HG03139 (cell line): ENCODE measurements around the gene ANXA2.
"Not testable (repeated sequence)": the region's sequence is repeated elsewhere in the genome, so short reads cannot be mapped to it uniquely, and the experiment has no call there.

ENCODE experiments used
- ATAC-seq: cut with Tn5 transposase; IDR thresholded peaks from one replicate; pipeline ENCODE4 v1.9.1; 2021; ENCODE audit not compliant: unreplicated experiment

Gene ANXA2

DNA sequence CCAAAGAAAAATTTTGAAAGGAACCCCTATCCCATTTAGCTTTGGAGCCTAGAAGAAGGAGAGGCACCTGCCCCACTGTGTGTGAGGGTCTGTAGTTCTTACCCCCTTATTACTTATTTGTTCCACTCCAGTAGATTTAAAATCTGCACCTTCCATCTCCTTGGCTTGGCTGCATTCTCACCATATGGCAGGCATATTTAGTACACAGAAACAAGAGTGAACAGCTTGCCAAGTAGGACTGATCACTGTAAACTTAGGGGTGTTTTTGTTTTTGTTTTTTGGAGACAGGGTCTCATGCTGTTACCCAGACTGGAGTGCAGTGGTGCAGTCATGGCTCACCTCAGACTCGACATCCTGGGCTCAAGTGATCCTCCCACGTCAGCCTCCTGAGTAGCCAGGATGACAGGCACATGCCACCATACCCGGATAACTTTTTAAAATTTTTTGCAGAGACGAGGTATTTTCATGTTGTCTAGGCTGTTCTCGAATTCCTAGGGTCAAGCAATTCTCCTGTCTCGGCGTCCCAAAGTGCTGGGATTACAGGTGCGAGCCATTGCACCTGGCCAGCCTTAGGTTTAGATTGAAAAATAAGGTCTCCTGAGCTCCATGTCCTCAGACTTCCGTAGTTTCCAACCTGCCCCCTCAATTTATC lies 14.1 kb upstream of the ANXA2 start:
- ATAC-seq: no peak

DNA sequence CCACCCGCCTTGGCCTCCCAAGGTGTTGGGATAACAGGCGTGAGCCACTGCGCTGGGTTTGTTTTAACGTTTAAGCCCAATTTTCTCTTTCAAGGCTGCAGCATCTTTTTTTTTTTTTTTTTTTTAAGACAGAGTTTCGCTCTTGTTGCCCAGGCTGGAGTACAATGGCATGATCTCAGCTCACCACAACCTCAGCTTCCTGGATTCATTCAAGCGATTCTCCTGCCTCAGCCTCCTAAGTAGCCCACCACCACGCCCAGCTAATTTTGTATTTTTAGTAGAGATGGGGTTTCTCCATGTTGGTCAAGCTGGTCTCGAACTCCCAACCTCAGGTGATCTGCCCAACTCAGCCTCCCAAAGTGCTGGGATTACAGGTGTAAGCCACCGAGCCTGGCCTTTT lies 12.6 kb upstream of the ANXA2 start:
- not testable (repeated sequence) for ATAC-seq

GRCh38 chr15:60408463-60408981 lies 10.7 kb upstream of the ANXA2 start:
- peak; percentile 80 for ATAC-seq

- ATAC-seq: no peak
Measured at GRCh38 chr15:60407415-60407805, 9.6 kb upstream of the ANXA2 start.

- no peak for ATAC-seq
Measured at GRCh38 chr15:60406513-60407414, 9.0 kb upstream of the ANXA2 start.

- no peak for ATAC-seq
Measured at GRCh38 chr15:60405399-60405798, 7.6 kb upstream of the ANXA2 start.

DNA sequence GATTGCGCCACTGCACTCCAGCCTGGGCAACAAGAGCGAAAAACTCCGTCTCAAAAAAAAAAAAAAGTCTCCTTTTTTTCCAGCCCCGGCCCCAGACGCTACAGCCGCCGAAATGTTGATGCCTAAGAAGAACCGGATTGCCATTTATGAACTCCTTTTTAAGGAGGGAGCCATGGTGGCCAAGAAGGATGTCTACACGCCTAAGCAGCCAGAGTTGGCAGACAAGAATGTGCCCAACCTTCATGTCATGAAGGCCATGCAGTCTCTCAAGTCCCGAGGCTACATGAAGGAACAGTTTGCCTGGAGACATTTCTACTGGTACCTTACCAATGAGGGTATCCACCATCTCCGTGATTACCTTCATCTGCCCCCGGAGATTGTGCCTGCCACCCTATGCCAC lies 6.6 kb upstream of the ANXA2 start:
- ATAC-seq: not testable (repeated sequence)

DNA sequence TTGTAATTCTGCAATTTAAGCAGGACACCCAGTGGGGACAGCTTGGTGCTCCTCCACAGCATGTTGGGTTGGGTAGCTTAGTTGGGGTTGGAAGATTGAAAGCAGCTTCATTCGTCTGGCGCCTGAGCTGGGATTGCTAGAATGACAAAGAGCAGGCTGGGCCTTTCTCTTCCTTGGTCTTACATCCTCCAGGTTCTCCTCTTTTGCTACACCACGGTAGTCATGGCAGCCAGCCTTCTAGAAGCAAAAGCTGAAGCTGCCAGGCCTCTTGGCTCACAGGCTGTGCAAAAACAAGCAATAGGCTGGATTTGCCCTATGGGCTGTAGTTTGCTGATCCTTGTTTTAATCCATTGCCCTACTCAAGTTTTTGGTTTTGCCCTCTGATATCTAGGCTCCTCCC lies 3.2 kb upstream of the ANXA2 start:
- ATAC-seq: no peak

GRCh38 chr15:60399931-60400330 lies 2.1 kb upstream of the ANXA2 start:
- ATAC-seq: no peak

DNA sequence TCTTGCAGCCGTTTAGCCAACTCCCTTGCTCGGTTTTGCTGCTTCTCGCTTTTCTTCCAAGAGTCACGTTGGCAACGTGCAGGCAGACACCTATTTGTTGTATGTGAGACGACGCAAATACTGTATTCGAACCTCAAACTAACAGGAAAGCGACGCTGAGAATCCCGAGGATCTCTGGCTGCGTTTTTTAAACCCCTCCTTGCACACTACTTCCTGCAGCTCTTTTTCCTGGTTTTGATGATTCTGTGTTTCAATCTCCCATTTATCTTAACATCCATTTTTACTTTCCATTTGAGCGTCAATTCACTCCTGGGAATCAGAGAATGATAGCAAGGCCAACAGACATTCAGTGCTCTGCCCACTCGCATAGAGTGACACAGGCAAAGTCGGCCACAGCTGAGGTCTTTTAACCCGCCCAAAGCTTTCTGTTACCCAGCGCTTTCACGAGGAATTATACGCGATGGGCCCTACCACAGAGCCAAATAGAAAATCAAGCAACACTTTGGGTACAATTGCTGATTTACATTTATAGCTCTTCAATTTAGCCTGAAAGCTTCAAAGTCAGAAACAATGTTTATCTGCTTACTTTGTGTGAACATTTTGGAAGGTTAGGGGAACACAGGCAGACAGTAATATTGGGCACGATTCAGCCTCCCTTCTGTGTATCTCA lies 1.6 kb upstream of the ANXA2 start:
- no peak for ATAC-seq

DNA sequence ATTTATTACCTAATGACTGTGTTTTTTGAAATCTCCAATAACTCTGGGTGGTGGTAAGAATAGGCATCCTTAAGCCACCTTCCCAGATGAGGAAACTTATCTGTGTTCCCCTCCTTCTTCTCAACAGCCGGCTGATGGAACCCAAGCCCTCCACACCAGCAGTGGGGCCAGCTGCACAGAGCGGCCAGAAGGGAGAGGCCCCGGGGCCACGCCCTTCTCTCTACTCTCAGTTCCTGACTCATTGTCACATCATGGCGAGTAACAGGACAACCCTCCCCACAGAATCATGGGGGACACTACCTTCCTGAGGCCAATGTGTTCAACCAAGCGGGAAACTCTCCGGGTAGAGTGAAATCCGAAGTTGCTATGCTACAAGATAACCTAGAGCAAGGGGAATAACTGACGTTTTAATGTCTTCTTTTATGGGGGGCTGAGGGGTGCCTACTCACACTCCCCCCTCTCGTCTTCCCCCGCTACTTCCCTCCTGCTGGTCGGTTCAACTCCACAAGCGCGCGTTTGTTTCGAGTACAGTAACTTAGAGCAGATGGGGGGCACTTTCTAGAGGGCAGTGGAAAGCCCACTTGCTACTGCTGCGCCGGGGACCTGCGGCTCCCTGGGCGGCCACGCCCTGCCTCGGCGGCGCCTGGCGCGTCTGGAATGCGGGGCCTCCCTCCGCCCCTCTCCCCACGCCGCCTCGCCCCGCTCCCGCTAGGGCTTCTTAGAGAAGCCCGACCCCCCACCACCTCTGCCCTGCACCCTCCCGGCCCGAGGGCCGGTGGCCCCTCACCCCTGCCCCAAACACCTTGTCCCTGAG lies 621 bp downstream of the ANXA2 start:
- ATAC-seq: peak; percentile 55

GRCh38 chr15:60396560-60396957 lies 1.2 kb downstream of the ANXA2 start:
- ATAC-seq: no peak

GRCh38 chr15:60396100-60396499 lies 1.7 kb downstream of the ANXA2 start:
- ATAC-seq: no peak

GRCh38 chr15:60395276-60396011 lies 2.3 kb downstream of the ANXA2 start:
- no peak for ATAC-seq

GRCh38 chr15:60394689-60395097 lies 3.1 kb downstream of the ANXA2 start:
- ATAC-seq: no peak

DNA sequence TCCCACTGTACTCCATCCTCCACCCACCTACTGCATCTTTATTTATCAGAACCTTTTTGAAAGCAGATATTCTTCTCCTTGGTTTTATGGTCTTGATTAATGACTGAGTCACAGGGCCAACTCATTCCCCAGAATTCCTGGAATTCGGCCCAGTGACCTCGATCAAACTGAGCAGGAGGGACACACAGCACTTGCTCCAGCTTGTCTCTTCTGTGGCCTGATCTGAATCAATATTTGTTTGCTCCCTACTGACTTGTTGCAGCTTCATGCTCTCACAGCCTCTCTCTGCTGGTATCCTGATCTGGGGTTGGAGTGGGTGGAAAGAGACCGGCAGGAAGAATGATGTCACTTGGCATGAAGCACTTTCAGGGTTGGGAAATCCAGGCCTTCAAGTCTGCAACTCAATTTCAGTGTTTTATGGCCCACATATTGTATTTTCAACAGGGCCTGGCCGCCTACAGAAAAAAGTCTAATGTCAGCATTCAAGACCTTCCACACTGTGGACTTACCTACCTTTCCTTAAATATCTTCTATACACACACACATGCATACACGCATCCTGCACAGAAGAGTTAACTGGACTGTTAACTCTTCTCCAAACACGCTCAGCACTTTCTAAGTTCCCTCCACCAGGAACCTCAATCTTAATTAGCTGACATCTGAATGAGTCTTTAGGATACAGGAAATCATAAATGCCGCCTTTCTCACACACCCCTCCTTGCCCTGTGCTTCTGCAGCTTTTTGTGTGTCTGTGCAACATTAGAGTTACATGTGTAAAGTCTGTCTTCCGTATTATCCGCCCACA lies 4.6 kb downstream of the ANXA2 start:
- no peak for ATAC-seq

DNA sequence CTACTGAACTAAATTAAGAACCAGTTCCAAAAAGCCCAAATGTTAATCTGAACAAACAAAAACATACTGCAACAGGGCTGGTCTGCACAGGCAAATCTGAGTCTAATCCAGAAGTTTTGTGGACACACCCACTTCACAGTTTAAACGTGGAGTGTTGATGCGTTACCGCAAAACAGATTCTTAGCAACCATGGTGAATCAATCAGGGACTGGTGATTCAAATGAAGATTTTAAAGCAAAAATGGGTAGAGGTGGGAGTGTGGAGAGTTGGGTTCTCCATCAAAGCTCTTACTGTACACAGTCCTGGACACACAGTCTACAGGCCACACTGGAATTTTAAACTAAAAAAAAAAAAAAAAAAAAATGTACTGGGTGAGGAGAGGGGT lies 5.2 kb downstream of the ANXA2 start:
- ATAC-seq: no peak

- no peak for ATAC-seq
Measured at GRCh38 chr15:60391722-60392315, 6.0 kb downstream of the ANXA2 start.
